CD4-positive, alpha-beta T cell treated with Interleukin-15 for 1 hour (primary cell): ENCODE measurements around the gene IST1.

Experiments used
- DNase-seq: peaks from one replicate; pipeline ENCODE4 v3.0.0-alpha.2; 2020

Gene IST1

GRCh38 chr16:71969353-71969752 lies 74.0 kb downstream of the IST1 start:
- no peak for DNase-seq

- DNase-seq = no peak
Observed at GRCh38 chr16:71971571-71971970, 76.2 kb downstream of the IST1 start.

GRCh38 chr16:71972356-71972755 lies 77.0 kb downstream of the IST1 start:
- no peak for DNase-seq

GRCh38 chr16:71973001-71973400 lies 77.7 kb downstream of the IST1 start:
- no peak for DNase-seq

- no peak for DNase-seq
Observed at GRCh38 chr16:71974068-71974818, 78.9 kb downstream of the IST1 start.
